Erythroblast (primary cell): ENCODE measurements around the gene VSIR.

ENCODE experiments used
- GATA1 ChIP-seq: IDR thresholded peaks from 2 replicates; pipeline ENCODE4 v1.6.1; 2011; ENCODE audit warnings: low read depth, mild to moderate bottlenecking, control low read depth, low read length, moderate library complexity
- POLR2A ChIP-seq: IDR thresholded peaks from 2 replicates; pipeline ENCODE4 v1.6.1; 2011; ENCODE audit warnings: mild to moderate bottlenecking, low read length

- TF ChIP-seq POLR2A (no peak), GATA1 (no peak)
Measured at GRCh38 chr10:71722849-71723248, 50.5 kb downstream of the VSIR start.
